NB4 (cell line): Measurements from ENCODE around the gene NOLC1.

Source experiments
- DNase-seq: peaks from one replicate; pipeline ENCODE4 v3.0.0; 2010; ENCODE audit warnings: low read depth
- H3K4me3 ChIP-seq: one replicate; pipeline ENCODE4 v1.5.1; 2011; ENCODE audit warnings: mild to moderate bottlenecking, low read depth, low read length, moderate library complexity
- CTCF ChIP-seq: IDR thresholded peaks from one replicate; pipeline ENCODE4 v1.5.1; 2012; ENCODE audit warnings: low read depth, low read length
- MAX ChIP-seq: IDR thresholded peaks from 2 replicates; pipeline ENCODE4 v1.6.1; 2011; ENCODE audit warnings: low read depth, low read length
- MYC ChIP-seq: IDR thresholded peaks from 2 replicates; pipeline ENCODE4 v1.6.1; 2011; ENCODE audit warnings: low read depth, low read length
- POLR2A ChIP-seq: IDR thresholded peaks from 2 replicates; pipeline ENCODE4 v1.6.1; 2011; ENCODE audit warnings: mild to moderate bottlenecking; ENCODE audit not compliant: insufficient read length; ENCODE audit errors: extremely low read depth

NOLC1 gene

GRCh38 chr10:102148275-102148674 is 3.9 kb upstream of the NOLC1 start:
- no peak overlapping the region for H3K4me3 ChIP-seq
- no peak for TF ChIP-seq MYC
- no peak for TF ChIP-seq CTCF
- TF ChIP-seq MAX = no peak
- TF ChIP-seq POLR2A = no peak
- no peak for DNase-seq

GRCh38 chr10:102150970-102151773 is 1.0 kb upstream of the NOLC1 start:
- no peak for TF ChIP-seq POLR2A
- TF ChIP-seq CTCF = no peak
- no peak for TF ChIP-seq MYC
- TF ChIP-seq MAX = no peak
- H3K4me3 ChIP-seq = peak overlapping the region; percentile 33
- DNase-seq = no peak

- H3K4me3 ChIP-seq = peak overlapping the region; percentile 99
- DNase-seq = no peak
- TF ChIP-seq POLR2A (no peak), MAX (peak; percentile 91), MYC (peak; percentile 98)
Measured at GRCh38 chr10:102152545-102152890, 329 bp downstream of the NOLC1 start.

- TF ChIP-seq CTCF = no peak
- TF ChIP-seq MYC = peak; percentile 56; the same call in 1 of the 2 replicates
- peak; percentile 55 for TF ChIP-seq MAX
- TF ChIP-seq POLR2A = no peak
- peak overlapping the region; percentile 99 for H3K4me3 ChIP-seq
- no peak for DNase-seq
Measured at GRCh38 chr10:102153093-102153620, 968 bp downstream of the NOLC1 start.

- no peak for TF ChIP-seq POLR2A
- TF ChIP-seq CTCF = no peak
- H3K4me3 ChIP-seq = peak overlapping the region; percentile 99
Measured at GRCh38 chr10:102154466-102155116, 2.4 kb downstream of the NOLC1 start.

GRCh38 chr10:102157224-102157623 is 5.0 kb downstream of the NOLC1 start:
- no peak for TF ChIP-seq MAX
- no peak for TF ChIP-seq POLR2A
- TF ChIP-seq MYC = no peak
- TF ChIP-seq CTCF = no peak
- DNase-seq = peak; percentile 2

More at GRCh38 chr10:102154466-102155116, 2.4 kb downstream of the NOLC1 start:
- DNase-seq = no peak

More at GRCh38 chr10:102157224-102157623, 5.0 kb downstream of the NOLC1 start:
- no peak overlapping the region for H3K4me3 ChIP-seq
